HG03378 (cell line): Measurements from ENCODE around the gene FDXACB1.
"Not testable (repeated sequence)": the region's sequence is repeated elsewhere in the genome, so short reads cannot be mapped to it uniquely, and the experiment has no call there.

ENCODE experiments used
- ATAC-seq: cut with Tn5 transposase; IDR thresholded peaks from one replicate; pipeline ENCODE4 v1.9.1; 2021; ENCODE audit warnings: mild to moderate bottlenecking, moderate library complexity; ENCODE audit not compliant: unreplicated experiment

The FDXACB1 gene

GRCh38 chr11:111910676-111911562 lies 32.0 kb upstream of the FDXACB1 start:
- ATAC-seq = no peak

- no peak for ATAC-seq
Observed at GRCh38 chr11:111909378-111909777, 30.4 kb upstream of the FDXACB1 start.

DNA sequence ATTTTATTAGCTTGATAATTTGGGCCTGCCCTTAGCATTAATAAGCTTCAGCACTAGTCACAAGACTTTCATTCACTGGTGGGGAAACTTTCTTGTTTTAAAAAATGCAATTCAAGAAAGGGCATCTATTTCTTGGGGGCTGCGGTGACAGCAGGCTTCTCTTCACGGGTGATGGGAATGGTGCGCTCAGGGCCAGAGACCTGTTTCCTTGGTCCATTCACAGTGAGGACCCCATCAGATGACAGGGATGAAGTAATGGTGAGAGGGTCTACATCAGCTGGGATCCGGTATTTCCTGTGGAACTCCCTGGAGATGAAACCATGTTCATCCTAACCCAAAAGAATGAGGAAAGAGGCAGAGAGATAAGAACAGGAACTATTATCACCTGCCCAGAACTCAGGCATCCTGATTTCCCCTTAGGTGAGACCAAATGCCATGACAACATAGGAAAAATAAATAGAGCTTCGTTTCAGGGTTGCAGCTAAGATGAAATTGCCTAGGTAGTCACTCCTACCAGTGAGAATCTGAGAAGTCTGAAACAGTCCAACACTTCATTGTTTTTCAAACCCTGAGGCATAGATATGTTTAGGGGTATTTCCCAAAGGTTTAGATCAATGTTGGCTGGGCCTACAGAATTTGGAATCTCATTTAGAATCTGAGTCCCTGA lies 29.8 kb upstream of the FDXACB1 start:
- no peak for ATAC-seq

- no peak for ATAC-seq
Observed at GRCh38 chr11:111906680-111907079, 27.7 kb upstream of the FDXACB1 start.

GRCh38 chr11:111905411-111905810 lies 26.4 kb upstream of the FDXACB1 start:
- ATAC-seq = no peak

DNA sequence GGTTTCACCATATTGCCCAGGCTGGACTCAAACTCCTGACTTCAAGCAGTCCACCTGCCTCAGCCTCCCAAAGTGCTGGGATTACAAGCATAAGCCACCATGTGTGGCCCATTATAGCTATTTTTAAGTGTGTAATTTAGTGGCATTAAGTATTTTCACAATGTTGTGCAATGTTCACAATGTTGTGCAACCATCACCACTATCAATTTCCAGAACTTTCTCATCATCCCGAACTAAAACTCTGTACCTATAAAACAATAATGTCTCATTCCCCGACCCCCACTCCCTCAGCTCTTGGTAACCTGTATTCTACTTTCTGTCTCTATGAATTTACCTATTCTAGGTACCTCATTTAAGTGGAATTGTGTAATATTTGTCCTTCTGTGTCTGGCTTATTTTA lies 7.9 kb upstream of the FDXACB1 start:
- no peak for ATAC-seq

DNA sequence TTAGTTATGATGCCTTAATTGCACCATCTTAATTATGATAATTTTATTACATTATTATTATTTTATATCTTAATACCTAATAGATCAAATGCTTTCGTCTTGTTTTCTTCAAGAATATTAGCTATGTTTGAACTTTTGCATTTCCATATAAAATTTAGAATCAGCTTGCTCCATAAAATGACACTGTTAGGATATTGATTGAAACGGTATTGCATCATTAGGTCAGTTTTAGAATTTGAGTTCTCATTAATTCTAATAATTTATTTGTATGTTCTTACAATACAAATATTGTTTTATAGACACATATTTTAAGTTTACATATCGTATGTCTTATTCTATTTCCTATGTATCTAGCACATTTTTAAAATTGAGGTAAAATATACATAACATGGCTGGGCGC lies 7.1 kb upstream of the FDXACB1 start:
- no peak for ATAC-seq

DNA sequence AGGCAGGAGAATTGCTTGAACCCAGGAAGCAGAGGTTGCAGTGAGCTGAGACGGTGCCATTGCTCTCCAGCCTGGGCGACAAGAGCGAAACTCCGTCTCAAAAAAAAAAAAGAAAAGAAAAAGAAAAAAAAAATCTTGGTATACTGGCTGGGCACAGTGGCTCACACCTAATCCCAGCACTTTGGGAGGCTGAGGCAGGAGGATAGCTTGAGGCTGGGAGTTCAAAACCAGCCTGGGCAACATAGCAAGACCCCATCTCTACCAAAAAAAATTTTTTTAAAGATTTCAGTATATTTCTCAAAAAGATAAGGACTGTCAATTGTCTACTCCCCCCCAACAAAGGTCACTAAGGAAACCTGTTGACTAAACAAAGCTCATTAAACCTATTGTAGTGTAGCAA lies 6.1 kb upstream of the FDXACB1 start:
- not testable (repeated sequence) for ATAC-seq

- no peak for ATAC-seq
Observed at GRCh38 chr11:111882202-111882601, 3.2 kb upstream of the FDXACB1 start.

DNA sequence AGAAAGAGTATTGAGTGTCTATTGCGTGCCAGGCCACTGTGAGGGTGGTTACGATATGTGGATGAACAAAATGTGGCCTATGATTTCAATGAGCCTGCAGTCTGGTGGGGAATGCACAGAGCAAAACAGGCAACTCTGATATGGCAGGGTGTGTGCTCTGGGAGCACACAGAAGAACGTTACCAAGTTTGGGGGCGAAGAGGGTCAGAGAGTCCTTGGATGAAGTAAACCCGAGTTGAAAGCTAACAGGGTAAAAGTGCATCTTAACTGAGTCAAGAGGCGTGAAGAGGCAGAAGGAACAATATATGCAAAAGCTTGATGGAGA lies 634 bp upstream of the FDXACB1 start:
- no peak for ATAC-seq

GRCh38 chr11:111878385-111878848 lies 548 bp downstream of the FDXACB1 start:
- no peak for ATAC-seq

DNA sequence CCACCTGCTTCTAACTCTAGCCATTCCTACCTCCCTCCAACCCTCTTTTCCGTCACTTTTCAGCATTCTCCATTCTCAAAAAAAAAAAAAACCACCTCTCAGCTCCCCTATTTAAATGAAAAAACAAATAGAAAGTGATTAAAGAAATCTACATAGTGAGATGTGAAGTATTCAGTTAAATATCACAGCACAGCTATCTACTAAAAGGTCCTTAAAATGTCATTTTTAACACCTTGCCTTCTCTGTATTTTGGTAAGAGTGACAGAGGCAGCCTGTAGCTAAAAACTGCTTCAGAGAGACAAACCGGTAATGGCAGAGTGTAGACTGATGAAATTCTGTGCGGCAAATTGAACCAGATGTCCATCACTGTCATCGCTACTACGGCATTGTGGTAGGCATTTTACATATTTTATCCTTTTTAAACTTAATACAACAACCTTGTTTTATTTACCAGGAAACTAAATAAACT lies 7.2 kb downstream of the FDXACB1 start:
- no peak for ATAC-seq

DNA sequence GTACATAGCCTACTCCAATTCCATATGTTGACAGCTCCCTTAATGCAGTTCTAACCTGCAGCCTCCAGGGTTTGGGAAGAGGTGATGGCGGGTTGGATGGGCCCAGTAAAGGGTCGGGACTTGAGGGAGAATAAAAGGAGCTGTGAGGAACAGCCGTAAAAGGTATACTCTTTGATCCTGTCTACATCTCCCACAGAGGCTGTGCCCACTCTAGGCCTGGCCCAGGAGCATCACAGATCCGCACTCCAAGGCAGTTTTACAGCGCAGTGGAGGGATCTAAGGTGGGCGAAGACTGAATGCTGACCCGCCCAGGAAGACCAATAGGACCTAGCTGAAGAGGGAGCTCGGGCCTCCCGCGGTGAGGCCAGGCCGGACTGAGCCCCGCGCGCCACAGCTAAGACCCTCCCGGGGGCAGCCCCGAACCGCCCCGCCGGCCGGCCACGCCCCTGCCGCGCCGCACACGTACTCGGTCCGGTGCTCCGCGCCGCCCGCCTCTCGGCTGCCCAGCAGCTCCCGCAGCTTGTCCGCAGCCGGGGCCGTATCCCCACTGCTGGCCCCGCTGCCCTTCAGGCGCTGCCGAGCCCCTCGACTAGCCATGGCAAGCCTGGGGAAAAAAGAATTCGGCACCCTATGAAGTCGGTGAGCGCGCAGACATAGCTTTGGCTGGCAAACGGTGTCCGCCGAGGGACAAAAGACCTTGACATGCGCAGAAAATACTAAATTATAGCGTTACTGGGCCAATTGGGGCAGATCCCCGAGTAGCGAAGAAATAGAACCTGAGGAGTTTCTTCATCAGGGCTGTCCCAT lies 7.9 kb downstream of the FDXACB1 start, which contains the start of gene ALG9:
TSS of gene ALG9 (minus strand) at position 696 of the 807 bp plus-strand sequence. CDS start at position 597, 99 bp downstream.
- peak; percentile 76 for ATAC-seq

DNA sequence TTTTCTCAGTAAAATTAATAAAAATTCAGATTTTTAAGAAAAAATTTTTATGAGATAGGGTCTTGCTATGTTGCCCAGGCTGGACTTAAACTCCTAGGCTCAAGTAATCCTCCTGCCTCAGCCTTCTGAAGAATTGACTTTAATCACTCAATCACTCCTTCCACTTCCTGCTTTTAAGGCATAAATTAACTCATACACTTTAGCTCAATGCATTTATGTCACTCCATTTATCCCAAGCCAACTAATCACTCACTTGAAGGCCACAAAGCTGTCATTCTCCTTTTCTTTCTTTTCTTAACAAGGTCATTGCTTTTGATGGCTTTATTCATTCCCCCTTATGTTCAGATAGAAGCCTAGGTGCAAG lies 8.5 kb downstream of the FDXACB1 start:
- ATAC-seq = peak; percentile 11

- no peak for ATAC-seq
Observed at GRCh38 chr11:111870113-111870512, 8.9 kb downstream of the FDXACB1 start.

DNA sequence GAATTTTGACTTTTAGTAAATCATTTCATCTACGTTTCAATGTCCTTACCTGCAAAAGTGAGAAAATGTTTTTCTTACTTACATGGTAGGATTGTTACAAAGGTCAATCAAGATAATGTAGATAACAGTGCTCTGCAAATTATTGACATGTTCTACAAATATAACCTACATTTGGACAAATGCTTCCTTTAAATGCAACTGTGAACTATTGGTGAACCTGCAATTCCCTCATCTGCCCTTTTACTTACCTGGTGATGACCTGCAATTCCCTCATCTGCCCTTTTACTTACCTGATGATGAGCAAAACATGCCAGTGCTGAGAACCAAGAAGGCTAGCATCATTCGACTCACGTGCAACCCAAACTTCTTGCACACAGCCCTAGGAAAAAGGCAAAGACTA lies 18.7 kb downstream of the FDXACB1 start:
- no peak for ATAC-seq

DNA sequence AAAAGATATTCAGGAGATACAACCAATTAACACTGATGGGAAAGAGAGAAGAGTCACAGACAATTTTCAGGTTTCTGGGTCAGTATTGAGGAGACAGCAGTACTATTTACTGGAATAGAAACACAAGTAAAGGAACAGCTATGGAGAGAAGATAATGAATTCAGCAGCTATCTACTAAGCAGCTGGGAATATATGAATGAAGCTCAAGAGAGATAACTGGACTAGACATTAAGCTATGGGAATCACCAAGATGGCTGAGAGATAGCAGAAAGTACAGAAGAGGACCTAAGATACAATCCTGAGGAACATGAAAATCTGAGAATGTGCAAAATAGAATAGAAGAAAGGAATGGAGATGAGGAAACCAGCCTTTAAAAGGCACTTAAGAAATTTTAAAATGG lies 23.5 kb downstream of the FDXACB1 start:
- ATAC-seq = no peak

- ATAC-seq = no peak
Observed at GRCh38 chr11:111852103-111852502, 26.9 kb downstream of the FDXACB1 start.

- no peak for ATAC-seq
Observed at GRCh38 chr11:111851636-111852035, 27.3 kb downstream of the FDXACB1 start.

- ATAC-seq = no peak
Observed at GRCh38 chr11:111851067-111851466, 27.9 kb downstream of the FDXACB1 start.

DNA sequence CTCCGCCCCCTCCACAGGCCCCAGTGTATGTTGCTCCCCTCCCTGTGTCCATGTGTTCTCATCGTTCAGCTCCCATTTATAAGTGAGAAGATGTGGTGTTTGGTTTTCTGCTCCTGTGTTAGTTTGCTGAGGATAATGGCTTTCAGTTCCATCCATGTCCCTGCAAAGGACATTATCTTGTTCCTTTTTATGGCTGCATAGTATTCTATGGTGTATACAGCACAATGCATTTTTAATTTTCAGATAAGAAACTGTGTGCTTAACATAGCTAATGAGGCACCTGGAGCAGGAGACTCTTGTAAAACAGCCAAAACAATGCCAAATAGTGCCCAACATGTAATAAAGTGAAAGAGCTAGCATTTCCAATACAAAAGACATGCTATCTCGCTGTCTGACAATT lies 29.3 kb downstream of the FDXACB1 start:
- ATAC-seq = no peak
